Gastrocnemius medialis (tissue), 4 donors: ENCODE measurements around the gene TMEM158. TPM values are rescaled to one million over a fixed set of nuclear protein-coding genes. Genes with fewer than 3 reads are reported as not detected.

Experiments used
- ATAC-seq, 2 donors: fragments of 150-250 bp; one replicate each; pipeline ENCODE4 v1.9.1; 2016
- DNase-seq, 2 donors: peaks; one replicate each; pipeline ENCODE4 v3.0.0-alpha.2; 2019
- H3K27ac ChIP-seq, 4 donors: fragments of 200-600 bp; sonication (generic); 1 replicate in 1 of 4; 2 replicates in 3 of 4; pipeline ENCODE4 v1.5.1; 2016 to 2018; ENCODE audit warnings: mild to moderate bottlenecking in 2 of 4, moderate library complexity in 1 of 4
- H3K27me3 ChIP-seq, 3 donors: fragments of 200-600 bp; sonication (generic) in 2 of 3; 1 replicate in 1 of 3; 2 replicates in 2 of 3; pipeline versions ENCODE4 v1.5.1 to v1.6.0; 2016 to 2019; ENCODE audit warnings: mild to moderate bottlenecking in 1 of 3, moderate library complexity in 1 of 3
- H3K36me3 ChIP-seq, 2 donors: fragments of 200-600 bp; sonication (generic) in 1 of 2; one replicate each; pipeline ENCODE4 v1.5.1; 2017 to 2018
- H3K4me1 ChIP-seq, 2 donors: fragments of 200-600 bp; sonication (generic) in 1 of 2; one replicate each; pipeline ENCODE4 v1.5.1; 2016 to 2017; ENCODE audit warnings: mild to moderate bottlenecking in 2 of 2
- H3K4me3 ChIP-seq, 4 donors: fragments of 200-600 bp; sonication (generic) in 3 of 4; 1 replicate in 1 of 4; 2 replicates in 3 of 4; pipeline ENCODE4 v1.5.1; 2016 to 2019; ENCODE audit warnings: mild to moderate bottlenecking in 2 of 4
- H3K9me3 ChIP-seq, 3 donors: fragments of 200-600 bp; sonication (generic) in 2 of 3; 1 replicate in 1 of 3; 2 replicates in 2 of 3; pipeline ENCODE4 v1.5.1; 2016 to 2019
- POLR2A ChIP-seq, 2 donors: fragments of 450-650 bp; IDR thresholded peaks; one replicate each; pipeline ENCODE4 v1.6.1; 2017; ENCODE audit warnings: antibody characterized with exemption in 2 of 2, mild to moderate bottlenecking in 2 of 2, moderate library complexity in 2 of 2
- in situ Hi-C, 4 donors: fragments of 200-750 bp; cut with MboI; loops; one replicate each; pipeline versions ENCODE4 v1.15.0 to v1.8.0; 2017; ENCODE audit warnings: low sequenced_read_pairs in 4 of 4
- intact Hi-C: fragments of 100-400 bp; cut with DNase I; formaldehyde crosslinking; loops from one replicate; pipeline ENCODE4 v1.15.1; 2023; ENCODE audit warnings: low total_unique reads
- total RNA-seq, 4 donors: library from RNA; depleted of rRNA; stranded (reverse); fragments of >200 nt; gene quantifications; one replicate each; pipeline versions ENCODE4 v1.1.0 to v1.2.3, GENCODE V29; 2016
- TF ChIP-seq, protein P1 (sequence below), 5 experiments: fragments of 450-650 bp in 3 of 5; fragments of 200-600 bp in 2 of 5; sonication (generic) in 2 of 5; IDR thresholded peaks in 4 of 5; conservative IDR thresholded peaks in 1 of 5; 1 replicate in 4 of 5; 2 replicates in 1 of 5; pipeline ENCODE4 v1.5.1; 2016 to 2019; ENCODE audit warnings: antibody characterized with exemption in 5 of 5, mild to moderate bottlenecking in 3 of 5, moderate library complexity in 3 of 5

The TMEM158 gene
- total RNA-seq, 4 donors from 2014 or later: 0.31 to 3.8 (median 1.1) TPM

DNA sequence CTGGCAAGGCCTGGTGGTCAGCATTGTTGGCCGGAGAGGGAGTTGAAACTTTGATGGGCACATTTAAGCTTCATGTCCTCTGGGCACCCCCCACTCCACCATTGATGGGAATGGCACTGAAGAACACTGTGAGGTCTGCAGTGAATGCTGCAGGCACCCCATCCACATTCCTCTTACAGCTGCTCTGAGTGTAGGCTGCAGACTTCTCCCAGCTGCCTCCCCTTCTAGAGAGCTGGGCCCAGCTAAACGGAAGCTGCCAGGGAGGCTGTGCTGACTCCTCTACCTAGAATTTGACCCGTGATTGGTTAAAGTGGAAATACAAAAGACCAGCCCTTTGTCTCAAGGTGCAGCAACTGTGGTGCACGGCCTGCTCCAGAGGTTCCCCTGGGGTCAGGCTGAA, 10.6 kb downstream of the TMEM158 start:
- Histone ChIP-seq H3K36me3 (no peaks in the 10 kb centered on the region), H3K4me1 (peaks cover 16% of the 10 kb centered on the region in 2 donors), H3K4me3 (no peak overlapping the region), H3K27ac (no peak overlapping the region), H3K27me3 (no peaks in the 10 kb centered on the region), H3K9me3 (no peaks in the 10 kb centered on the region)
- intact Hi-C loops: loop anchor here (5.0 kb wide), 1 partner anchor 287 kb away; no protein-coding TSS in a partner anchor
- in situ Hi-C loops: loop anchor here in 3 of 4 donors (25.0 kb wide), 2 partner anchors 272 to 447 kb away; no protein-coding TSS in a partner anchor
- TF ChIP-seq, protein P1, sequence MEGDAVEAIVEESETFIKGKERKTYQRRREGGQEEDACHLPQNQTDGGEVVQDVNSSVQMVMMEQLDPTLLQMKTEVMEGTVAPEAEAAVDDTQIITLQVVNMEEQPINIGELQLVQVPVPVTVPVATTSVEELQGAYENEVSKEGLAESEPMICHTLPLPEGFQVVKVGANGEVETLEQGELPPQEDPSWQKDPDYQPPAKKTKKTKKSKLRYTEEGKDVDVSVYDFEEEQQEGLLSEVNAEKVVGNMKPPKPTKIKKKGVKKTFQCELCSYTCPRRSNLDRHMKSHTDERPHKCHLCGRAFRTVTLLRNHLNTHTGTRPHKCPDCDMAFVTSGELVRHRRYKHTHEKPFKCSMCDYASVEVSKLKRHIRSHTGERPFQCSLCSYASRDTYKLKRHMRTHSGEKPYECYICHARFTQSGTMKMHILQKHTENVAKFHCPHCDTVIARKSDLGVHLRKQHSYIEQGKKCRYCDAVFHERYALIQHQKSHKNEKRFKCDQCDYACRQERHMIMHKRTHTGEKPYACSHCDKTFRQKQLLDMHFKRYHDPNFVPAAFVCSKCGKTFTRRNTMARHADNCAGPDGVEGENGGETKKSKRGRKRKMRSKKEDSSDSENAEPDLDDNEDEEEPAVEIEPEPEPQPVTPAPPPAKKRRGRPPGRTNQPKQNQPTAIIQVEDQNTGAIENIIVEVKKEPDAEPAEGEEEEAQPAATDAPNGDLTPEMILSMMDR (IDR thresholded peaks at IDR 0.05 in 4 of 5, conservative IDR thresholded peaks at IDR 0.05 in 1 of 5): no peak
- no peak for TF ChIP-seq POLR2A (IDR thresholded peaks at IDR 0.05)
- ATAC-seq: no peak
- DNase-seq: no peak

DNA sequence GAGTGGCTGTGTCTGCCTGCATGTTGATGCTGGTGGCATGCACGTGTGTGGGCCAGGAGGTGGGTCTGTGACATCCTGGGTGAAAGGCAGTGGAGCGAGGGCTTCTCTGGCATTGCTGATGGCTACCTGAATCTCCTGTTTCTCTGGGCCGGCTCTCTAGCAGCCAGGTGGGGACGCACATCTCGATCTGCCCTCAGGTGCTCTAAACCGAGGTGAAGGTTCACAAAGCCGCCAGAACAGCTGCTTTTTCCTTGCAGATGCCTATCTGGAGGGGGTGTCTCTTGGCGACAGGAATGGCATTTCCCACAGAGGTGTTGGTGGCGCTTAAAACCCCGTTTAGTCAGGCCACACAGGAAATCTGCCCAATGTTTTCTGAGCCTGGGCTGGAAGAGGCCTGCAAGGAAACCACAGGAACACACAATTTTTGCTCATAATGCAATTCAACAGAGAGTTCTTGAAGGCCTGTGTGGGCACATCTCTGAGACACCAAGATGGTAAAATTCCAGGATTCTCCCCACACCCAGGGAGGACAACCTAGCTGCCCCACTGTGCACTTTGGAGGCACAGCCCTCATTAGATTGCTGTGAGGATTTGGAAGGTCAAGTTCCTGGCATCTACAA, 11.9 kb downstream of the TMEM158 start:
- DNase-seq: no peak
- Histone ChIP-seq H3K4me3 (no peak overlapping the region), H3K27ac (no peak overlapping the region), H3K9me3 (no peaks in the 10 kb centered on the region), H3K36me3 (no peaks in the 10 kb centered on the region), H3K27me3 (no peaks in the 10 kb centered on the region), H3K4me1 (peaks cover 17 to 18% of the 10 kb centered on the region in 2 donors)
- in situ Hi-C loops: loop anchor here (5.0 to 25.0 kb wide), 4 partner anchors 172 to 448 kb away; no protein-coding TSS in a partner anchor
- intact Hi-C loops: loop anchor here (5.0 kb wide), 1 partner anchor 157 kb away; no protein-coding TSS in a partner anchor
- no peak for TF ChIP-seq POLR2A (IDR thresholded peaks at IDR 0.05)
- TF ChIP-seq, protein P1 (IDR thresholded peaks at IDR 0.05 in 4 of 5, conservative IDR thresholded peaks at IDR 0.05 in 1 of 5): no peak
- ATAC-seq: no peak

DNA sequence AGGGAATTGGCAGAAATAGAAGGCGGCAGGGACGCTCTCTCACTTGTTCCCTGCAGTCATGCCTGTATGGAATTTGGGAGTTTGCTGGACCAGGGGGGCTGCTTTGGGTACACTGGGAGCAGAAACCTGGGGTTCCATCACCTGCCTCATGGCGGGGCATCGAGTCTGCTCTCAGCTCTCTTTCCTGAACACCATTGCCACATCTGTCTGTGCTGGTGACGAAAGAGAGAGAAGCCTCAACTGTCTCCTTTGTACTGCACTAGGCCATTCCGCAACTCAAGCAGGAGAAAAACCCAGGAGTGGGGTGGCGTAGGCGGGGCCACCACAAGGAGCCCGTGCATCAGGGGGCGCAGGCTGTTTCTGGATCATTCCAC, 14.0 kb downstream of the TMEM158 start:
- Histone ChIP-seq H3K9me3 (no peaks in the 10 kb centered on the region), H3K27me3 (no peaks in the 10 kb centered on the region), H3K36me3 (no peaks in the 10 kb centered on the region), H3K27ac (no peak overlapping the region), H3K4me3 (no peak overlapping the region), H3K4me1 (peaks cover 7 to 8% of the 10 kb centered on the region in 2 donors)
- in situ Hi-C loops: loop anchor here (5.0 to 25.0 kb wide), 4 partner anchors 170 to 450 kb away; no protein-coding TSS in a partner anchor
- ATAC-seq (no peak), DNase-seq (no peak)
- intact Hi-C loops: loop anchor here (5.0 kb wide), 1 partner anchor 155 kb away; no protein-coding TSS in a partner anchor
- TF ChIP-seq, protein P1 (IDR thresholded peaks at IDR 0.05 in 4 of 5, conservative IDR thresholded peaks at IDR 0.05 in 1 of 5): no peak
- no peak for TF ChIP-seq POLR2A (IDR thresholded peaks at IDR 0.05)

DNA sequence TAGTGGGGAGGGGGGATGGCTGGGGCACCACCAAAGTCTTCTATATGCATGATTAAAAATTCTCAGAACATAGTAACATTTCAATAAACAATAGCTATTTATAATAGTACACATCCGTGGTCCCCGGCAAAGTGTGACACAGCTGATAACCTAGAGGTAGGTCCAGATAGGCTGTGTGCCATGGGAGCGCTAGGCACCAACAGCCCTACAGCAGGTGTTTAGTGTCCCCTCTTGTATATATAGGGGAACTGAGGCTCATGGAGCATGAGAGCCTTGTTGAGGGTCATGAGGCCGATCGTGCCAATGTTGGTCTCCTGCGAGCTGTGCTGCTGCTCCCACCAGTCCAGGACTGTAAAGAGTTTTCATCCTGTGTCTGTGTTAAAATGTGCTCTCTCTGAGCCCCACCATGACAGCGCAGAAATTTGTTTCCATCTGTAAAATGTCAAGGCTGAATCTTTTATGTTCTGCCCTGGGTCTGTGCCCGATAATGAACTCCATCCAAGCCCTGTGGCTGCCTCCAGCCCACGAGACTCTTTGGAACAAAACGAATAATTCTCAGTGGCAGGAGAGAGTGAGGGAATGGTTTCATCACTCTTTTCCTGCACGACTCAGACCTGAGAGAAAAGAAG, 14.5 kb downstream of the TMEM158 start:
- Histone ChIP-seq H3K36me3 (no peaks in the 10 kb centered on the region), H3K4me1 (peaks cover 7 to 8% of the 10 kb centered on the region in 2 donors), H3K4me3 (no peak overlapping the region), H3K9me3 (no peaks in the 10 kb centered on the region), H3K27ac (no peak overlapping the region), H3K27me3 (no peaks in the 10 kb centered on the region)
- in situ Hi-C loops (loop anchor here (5.0 to 25.0 kb wide), 4 partner anchors 169 to 451 kb away; no protein-coding TSS in a partner anchor), intact Hi-C loops (loop anchor here (5.0 kb wide), 1 partner anchor 154 kb away; no protein-coding TSS in a partner anchor)
- ATAC-seq (no peak), DNase-seq (no peak)
- TF ChIP-seq, protein P1 (IDR thresholded peaks at IDR 0.05 in 4 of 5, conservative IDR thresholded peaks at IDR 0.05 in 1 of 5): no peak
- TF ChIP-seq POLR2A (IDR thresholded peaks at IDR 0.05): no peak
